ENCODE data around the gene NFIB.

The NFIB gene

GRCh38 chr9:14258660-14259239, 55.2 kb downstream of the NFIB start:
- TF ChIP-seq CTCF (IDR thresholded peaks at IDR 0.05; ENCODE audit: borderline replicate concordance, control extremely low read depth, extremely low read depth, insufficient read depth, missing control alignments) = no peak
- in situ Hi-C loops (cut with MboI; ENCODE audit: low sequenced_read_pairs, unreplicated experiment) = no loop called here
- DNase-seq (ENCODE audit: low spot score) = no peak

GRCh38 chr9:14258156-14258555, 55.8 kb downstream of the NFIB start:
- no peak for TF ChIP-seq CTCF (IDR thresholded peaks at IDR 0.05; ENCODE audit: borderline replicate concordance, control extremely low read depth, extremely low read depth, insufficient read depth, missing control alignments)
- DNase-seq (ENCODE audit: low spot score) = no peak
- in situ Hi-C loops (cut with MboI; ENCODE audit: low sequenced_read_pairs, unreplicated experiment) = no loop called here

- DNase-seq (ENCODE audit: low spot score) = no peak
- TF ChIP-seq CTCF (IDR thresholded peaks at IDR 0.05; ENCODE audit: borderline replicate concordance, control extremely low read depth, extremely low read depth, insufficient read depth, missing control alignments) = no peak
- in situ Hi-C loops (cut with MboI; ENCODE audit: low sequenced_read_pairs, unreplicated experiment) = no loop called here
Measured at GRCh38 chr9:14256588-14256987, 57.4 kb downstream of the NFIB start.

- in situ Hi-C loops (cut with MboI; ENCODE audit: low sequenced_read_pairs, unreplicated experiment) = no loop called here
- DNase-seq (ENCODE audit: low spot score) = no peak
- TF ChIP-seq CTCF (IDR thresholded peaks at IDR 0.05; ENCODE audit: borderline replicate concordance, control extremely low read depth, extremely low read depth, insufficient read depth, missing control alignments) = no peak
Measured at GRCh38 chr9:14251154-14252071, 62.5 kb downstream of the NFIB start.

GRCh38 chr9:14250794-14251153, 63.2 kb downstream of the NFIB start:
- in situ Hi-C loops (cut with MboI; ENCODE audit: low sequenced_read_pairs, unreplicated experiment) = no loop called here
- DNase-seq (ENCODE audit: low spot score) = no peak
- no peak for TF ChIP-seq CTCF (IDR thresholded peaks at IDR 0.05; ENCODE audit: borderline replicate concordance, control extremely low read depth, extremely low read depth, insufficient read depth, missing control alignments)

GRCh38 chr9:14249527-14249926, 64.4 kb downstream of the NFIB start:
- in situ Hi-C loops (cut with MboI; ENCODE audit: low sequenced_read_pairs, unreplicated experiment) = no loop called here
- TF ChIP-seq CTCF (IDR thresholded peaks at IDR 0.05; ENCODE audit: borderline replicate concordance, control extremely low read depth, extremely low read depth, insufficient read depth, missing control alignments) = no peak
- DNase-seq (ENCODE audit: low spot score) = no peak
